GM20000 (cell line): Measurements from ENCODE around the gene C5AR2.
"Not testable (repeated sequence)": the region's sequence is repeated elsewhere in the genome, so short reads cannot be mapped to it uniquely, and the experiment has no call there.

ENCODE experiments used
- DNase-seq: peaks from one replicate; pipeline ENCODE4 v3.0.0; 2012; ENCODE audit warnings: low spot score
- CTCF ChIP-seq: IDR thresholded peaks from 2 replicates; pipeline ENCODE4 v1.5.1; 2012; ENCODE audit warnings: mild to moderate bottlenecking, control low read depth; ENCODE audit errors: extremely low read depth, missing control alignments

The C5AR2 gene

GRCh38 chr19:47352095-47352494 is 20.1 kb downstream of the C5AR2 start:
- no peak for DNase-seq
- TF ChIP-seq CTCF, result no peak

- no peak for DNase-seq
- TF ChIP-seq CTCF, result no peak
Measured at GRCh38 chr19:47353307-47353712, 21.3 kb downstream of the C5AR2 start.

- no peak for TF ChIP-seq CTCF
- no peak for DNase-seq
Measured at GRCh38 chr19:47356900-47357299, 24.9 kb downstream of the C5AR2 start.

- no peak for DNase-seq
- no peak for TF ChIP-seq CTCF
Measured at GRCh38 chr19:47357788-47358680, 26.1 kb downstream of the C5AR2 start.

GRCh38 chr19:47358936-47359335 is 27.0 kb downstream of the C5AR2 start:
- no peak for DNase-seq

GRCh38 chr19:47362321-47362720 is 30.3 kb downstream of the C5AR2 start:
- no peak for DNase-seq
- TF ChIP-seq CTCF, result no peak

More at GRCh38 chr19:47358936-47359335, 27.0 kb downstream of the C5AR2 start:
- no peak for TF ChIP-seq CTCF

- no peak for TF ChIP-seq CTCF
Measured at GRCh38 chr19:47363758-47364531, 32.0 kb downstream of the C5AR2 start.

GRCh38 chr19:47365455-47365854 is 33.5 kb downstream of the C5AR2 start:
- not testable (repeated sequence) for DNase-seq

More at GRCh38 chr19:47363758-47364531, 32.0 kb downstream of the C5AR2 start:
- no peak for DNase-seq
